ENCODE data around the gene SUN3. TPM values are rescaled to one million over a fixed set of nuclear protein-coding genes. Genes with fewer than 3 reads are reported as not detected.

SUN3 gene
- total and polyA plus RNA-seq, 2 of the 4 experiments (the other 2 are of a cell fraction), result not detected

- H3K4me1 ChIP-seq (ENCODE audit: control insufficient read depth, insufficient read depth, low read length), result peaks cover 9% of the 10 kb centered on the region
- no peak overlapping the region for H3K56ac ChIP-seq (ENCODE audit: extremely low read depth, insufficient read depth, low read length)
- H3K27ac ChIP-seq (ENCODE audit: insufficient read depth, low read length), result no peak overlapping the region
- H2BK5ac ChIP-seq (ENCODE audit: low read depth, low read length, poor library complexity, severe bottlenecking), result no peak overlapping the region
- no CpG with 5 or more reads among the region's 2 CpGs for WGBS, 2 experiments (ENCODE audit: extremely low coverage in 2 of 2, insufficient read length in 1 of 2)
- TF ChIP-seq RFX5 (IDR thresholded peaks at IDR 0.05; ENCODE audit: low read depth, low read length) (no peak), RCOR1 (IDR thresholded peaks at IDR 0.05; ENCODE audit: insufficient replicate concordance, low read length) (no peak), CEBPB (IDR thresholded peaks at IDR 0.05; ENCODE audit: low read depth, low read length) (no peak), NFE2L2 (IDR thresholded peaks at IDR 0.05; ENCODE audit: low read depth, low read length) (no peak), MAZ (IDR thresholded peaks at IDR 0.05; ENCODE audit: borderline replicate concordance, low read depth, low read length) (no peak), FOS (IDR thresholded peaks at IDR 0.05; ENCODE audit: low read depth, low read length) (no peak), CHD1 (IDR thresholded peaks at IDR 0.05; ENCODE audit: low read depth, low read length) (no peak), SMC3 (IDR thresholded peaks at IDR 0.05; ENCODE audit: low read depth, low read length) (no peak), CTCF (conservative IDR thresholded peaks at IDR 0.05; ENCODE audit: low read depth, low read length) (no peak), BHLHE40 (IDR thresholded peaks at IDR 0.05; ENCODE audit: low read depth, low read length) (no peak), POLR2A (IDR thresholded peaks at IDR 0.05; ENCODE audit: low read depth, low read length) (no peak), RAD21 (IDR thresholded peaks at IDR 0.05; ENCODE audit: low read length) (no peak), MAFK (IDR thresholded peaks at IDR 0.05; ENCODE audit: low read depth, low read length) (no peak), USF2 (IDR thresholded peaks at IDR 0.05; ENCODE audit: low read depth, low read length) (no peak), MXI1 (IDR thresholded peaks at IDR 0.05; ENCODE audit: borderline replicate concordance, low read depth, low read length) (no peak)
- TF ChIP-seq, protein P1, sequence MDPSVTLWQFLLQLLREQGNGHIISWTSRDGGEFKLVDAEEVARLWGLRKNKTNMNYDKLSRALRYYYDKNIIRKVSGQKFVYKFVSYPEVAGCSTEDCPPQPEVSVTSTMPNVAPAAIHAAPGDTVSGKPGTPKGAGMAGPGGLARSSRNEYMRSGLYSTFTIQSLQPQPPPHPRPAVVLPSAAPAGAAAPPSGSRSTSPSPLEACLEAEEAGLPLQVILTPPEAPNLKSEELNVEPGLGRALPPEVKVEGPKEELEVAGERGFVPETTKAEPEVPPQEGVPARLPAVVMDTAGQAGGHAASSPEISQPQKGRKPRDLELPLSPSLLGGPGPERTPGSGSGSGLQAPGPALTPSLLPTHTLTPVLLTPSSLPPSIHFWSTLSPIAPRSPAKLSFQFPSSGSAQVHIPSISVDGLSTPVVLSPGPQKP (IDR thresholded peaks at IDR 0.05; ENCODE audit: borderline replicate concordance, low read depth, low read length), result no peak
- H3K14ac ChIP-seq (replicated peaks; ENCODE audit: low read depth, low read length), result no peak overlapping the region
- no peak overlapping the region for H3K4me2 ChIP-seq (ENCODE audit: low read depth, low read length)
- no peak overlapping the region for H2AFZ ChIP-seq (replicated peaks; ENCODE audit: low read length, poor library complexity)
- no peak overlapping the region for H2BK15ac ChIP-seq (ENCODE audit: low read depth, low read length)
- intact Hi-C loops (cut with micrococcal nuclease), result no loop called here
- no peaks in the 10 kb centered on the region for H3K36me3 ChIP-seq (ENCODE audit: control insufficient read depth, insufficient read depth, low read length)
- no peak overlapping the region for H4K5ac ChIP-seq (ENCODE audit: low read depth, low read length)
- no peak overlapping the region for H3K18ac ChIP-seq (ENCODE audit: low read depth, low read length)
- H3K79me1 ChIP-seq (ENCODE audit: low read depth in 1 of 2, low read length in 2 of 2), result no peaks in the 10 kb centered on the region
- in situ Hi-C loops (cut with MboI; ENCODE audit: low sequenced_read_pairs), result no loop called here
- H2BK120ac ChIP-seq (ENCODE audit: low read depth, low read length), result no peak overlapping the region
- no peak overlapping the region for H3K23ac ChIP-seq (ENCODE audit: low read depth, low read length)
- no peak overlapping the region for H2AK9ac ChIP-seq (replicated peaks; ENCODE audit: low read depth, low read length, poor library complexity)
- DNase-seq (no peak), ATAC-seq (ENCODE audit: low read depth) (no peak)
- H3K9me3 ChIP-seq (ENCODE audit: control insufficient read depth, insufficient read depth, low read length), result no peaks in the 10 kb centered on the region
- peaks cover 5% of the 10 kb centered on the region; the same call in 1 of the 2 replicates for H3K27me3 ChIP-seq (ENCODE audit: control insufficient read depth, insufficient read depth, low read length)
- no peak overlapping the region for H4K8ac ChIP-seq (ENCODE audit: low read depth in 2 of 2, low read length in 2 of 2)
- H3K9ac ChIP-seq (ENCODE audit: low read depth, low read length), result no peak overlapping the region
- no peak overlapping the region for H4K91ac ChIP-seq (ENCODE audit: insufficient read depth, low read depth, low read length)
- dilution Hi-C loops (cut with HindIII; ENCODE audit: low sequenced_read_pairs, unreplicated experiment), result no loop called here
- ChIA-PET POLR2A (ENCODE audit: unreplicated experiment) (no interaction called here), CTCF (interaction anchor here (0.6 to 1.8 kb wide), 3 partner anchors 12 to 184 kb away, joined by 3 to 5 read pairs (median 4); no protein-coding TSS in a partner anchor)
- H2BK20ac ChIP-seq (ENCODE audit: low read depth, low read length), result no peak overlapping the region
- no peak overlapping the region for H2AK5ac ChIP-seq (ENCODE audit: low read depth, low read length)
- no TSS peak for BruUV-seq (replicated peaks)
- no peaks in the 10 kb centered on the region for H4K20me1 ChIP-seq (ENCODE audit: insufficient read depth, low read length)
- H3K4ac ChIP-seq (ENCODE audit: low read depth, low read length), result no peak overlapping the region
- no peak overlapping the region for H3K4me3 ChIP-seq (ENCODE audit: insufficient read depth, low read depth, low read length)
- peaks cover 4% of the 10 kb centered on the region; the same call in 1 of the 2 replicates for H3K9me1 ChIP-seq (ENCODE audit: insufficient read depth, low read length)
Observed at GRCh38 chr7:48004032-48004431, 24.9 kb downstream of the SUN3 start.
